Measurements from ENCODE around the gene CARD10.

Gene CARD10

GRCh38 chr22:37521236-37521739 lies 2.1 kb upstream of the CARD10 start:
- Histone ChIP-seq H3K4me1 (ENCODE audit: low read length) (no peaks in the 10 kb centered on the region), H3K27me3 (ENCODE audit: low read depth, low read length) (peaks cover 26% of the 10 kb centered on the region), H3K9ac (ENCODE audit: low read length) (no peak overlapping the region), H3K27ac (ENCODE audit: low read length) (no peak overlapping the region), H2AFZ (ENCODE audit: low read depth, low read length) (no peak overlapping the region), H4K20me1 (ENCODE audit: insufficient read depth, low read length) (no peaks in the 10 kb centered on the region), H3K4me2 (ENCODE audit: low read length) (no peak overlapping the region), H3K36me3 (replicated peaks; ENCODE audit: low read depth, low read length) (no peaks in the 10 kb centered on the region), H3K4me3 (ENCODE audit: low read length) (no peak overlapping the region), H3K9me3 (ENCODE audit: insufficient read depth, low read length) (no peaks in the 10 kb centered on the region), H3K79me2 (ENCODE audit: low read length) (no peaks in the 10 kb centered on the region)
- TF ChIP-seq EZH2phosphoT487 (IDR thresholded peaks at IDR 0.05; ENCODE audit: low read depth): no peak
- TF ChIP-seq CTCF (IDR thresholded peaks at IDR 0.05; ENCODE audit: low read depth, low read length): no peak

DNA sequence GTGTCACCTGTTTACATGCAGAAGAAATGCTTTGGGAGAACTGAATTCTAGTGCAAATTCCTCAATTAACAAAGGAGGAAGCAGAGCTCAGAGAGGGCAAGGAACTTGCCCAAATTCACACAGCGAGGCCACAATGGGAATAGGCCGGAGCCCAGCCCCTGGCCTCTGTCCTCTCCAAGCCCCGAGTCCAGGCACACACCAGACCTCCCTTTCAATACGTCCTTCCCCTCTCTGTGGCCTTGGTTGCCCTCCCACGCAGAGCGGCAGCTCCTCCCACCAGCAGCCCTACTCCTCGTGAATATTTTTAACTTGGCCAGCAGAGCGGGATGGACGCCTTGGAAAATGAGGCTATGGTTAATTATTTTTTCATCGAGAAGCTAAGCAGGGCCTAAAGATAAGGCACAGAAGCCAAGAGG lies 1.6 kb upstream of the CARD10 start:
- Histone ChIP-seq H3K36me3 (replicated peaks; ENCODE audit: low read depth, low read length) (no peaks in the 10 kb centered on the region), H3K79me2 (ENCODE audit: low read length) (no peaks in the 10 kb centered on the region), H3K27ac (ENCODE audit: low read length) (no peak overlapping the region), H4K20me1 (ENCODE audit: insufficient read depth, low read length) (no peaks in the 10 kb centered on the region), H3K4me2 (ENCODE audit: low read length) (no peak overlapping the region), H3K4me1 (ENCODE audit: low read length) (no peaks in the 10 kb centered on the region), H3K9ac (ENCODE audit: low read length) (no peak overlapping the region), H3K4me3 (ENCODE audit: low read length) (no peak overlapping the region), H2AFZ (ENCODE audit: low read depth, low read length) (no peak overlapping the region), H3K27me3 (ENCODE audit: low read depth, low read length) (peaks cover 26% of the 10 kb centered on the region), H3K9me3 (ENCODE audit: insufficient read depth, low read length) (no peaks in the 10 kb centered on the region)
- TF ChIP-seq CTCF (IDR thresholded peaks at IDR 0.05; ENCODE audit: low read depth, low read length) (no peak), EZH2phosphoT487 (IDR thresholded peaks at IDR 0.05; ENCODE audit: low read depth) (no peak)

- Histone ChIP-seq H3K4me2 (ENCODE audit: low read length) (no peak overlapping the region), H3K4me3 (ENCODE audit: low read length) (no peak overlapping the region)
- TF ChIP-seq CTCF (IDR thresholded peaks at IDR 0.05; ENCODE audit: low read depth, low read length): no peak
- TF ChIP-seq EZH2phosphoT487 (IDR thresholded peaks at IDR 0.05; ENCODE audit: low read depth): no peak
Measured at GRCh38 chr22:37518509-37519267, 527 bp downstream of the CARD10 start.

DNA sequence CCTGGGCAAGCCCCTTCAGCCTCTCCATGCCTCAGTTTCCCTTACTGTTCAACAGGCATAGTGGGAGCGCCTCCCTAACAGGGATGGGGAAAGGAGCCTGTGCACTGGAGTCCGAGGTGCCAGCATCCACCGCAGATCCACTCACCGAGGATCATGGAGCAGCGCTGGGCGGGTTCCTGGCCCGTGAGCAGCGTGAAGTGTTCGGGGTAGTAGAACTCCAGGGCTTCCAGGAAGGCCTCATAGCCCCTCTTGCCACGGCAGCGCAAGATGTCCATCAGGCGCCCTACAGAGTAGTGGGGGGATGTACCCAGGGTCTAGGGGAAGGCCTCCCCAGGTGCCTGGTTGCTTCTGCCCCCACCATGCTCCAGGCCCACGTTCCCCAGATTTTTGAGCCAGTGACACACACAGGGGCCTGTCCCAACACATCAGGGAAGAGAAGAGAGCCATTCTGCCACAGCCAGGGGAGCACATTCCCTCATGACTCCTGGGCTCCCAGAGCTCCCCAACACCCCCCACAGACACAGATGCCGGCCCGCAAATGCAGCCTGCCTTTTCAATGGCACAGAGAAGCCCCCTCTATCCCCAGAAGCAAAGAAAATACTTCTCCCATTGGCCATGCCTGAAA lies 1.3 kb downstream of the CARD10 start:
- no peaks in the 10 kb centered on the region for H4K20me1 ChIP-seq (ENCODE audit: insufficient read depth, low read length)
- no peaks in the 10 kb centered on the region for H3K4me1 ChIP-seq (ENCODE audit: low read length)
- peaks cover 20% of the 10 kb centered on the region for H3K27me3 ChIP-seq (ENCODE audit: low read depth, low read length)
- no peaks in the 10 kb centered on the region for H3K9me3 ChIP-seq (ENCODE audit: insufficient read depth, low read length)
- no peak overlapping the region for H3K4me3 ChIP-seq (ENCODE audit: low read length)
- H3K79me2 ChIP-seq (ENCODE audit: low read length): no peaks in the 10 kb centered on the region
- TF ChIP-seq CTCF (IDR thresholded peaks at IDR 0.05; ENCODE audit: low read depth, low read length): no peak
- no peak overlapping the region for H3K9ac ChIP-seq (ENCODE audit: low read length)
- H3K36me3 ChIP-seq (replicated peaks; ENCODE audit: low read depth, low read length): no peaks in the 10 kb centered on the region
- no peak overlapping the region for H2AFZ ChIP-seq (ENCODE audit: low read depth, low read length)
- no peak overlapping the region for H3K4me2 ChIP-seq (ENCODE audit: low read length)
- H3K27ac ChIP-seq (ENCODE audit: low read length): no peak overlapping the region

More at GRCh38 chr22:37518509-37519267, 527 bp downstream of the CARD10 start:
- H3K36me3 ChIP-seq (replicated peaks; ENCODE audit: low read depth, low read length): no peaks in the 10 kb centered on the region
- no peaks in the 10 kb centered on the region for H3K79me2 ChIP-seq (ENCODE audit: low read length)
- no peaks in the 10 kb centered on the region for H3K4me1 ChIP-seq (ENCODE audit: low read length)
- no peaks in the 10 kb centered on the region for H4K20me1 ChIP-seq (ENCODE audit: insufficient read depth, low read length)
- H3K9ac ChIP-seq (ENCODE audit: low read length): no peak overlapping the region
- H3K9me3 ChIP-seq (ENCODE audit: insufficient read depth, low read length): no peaks in the 10 kb centered on the region
- H3K27me3 ChIP-seq (ENCODE audit: low read depth, low read length): peaks cover 22% of the 10 kb centered on the region
- H2AFZ ChIP-seq (ENCODE audit: low read depth, low read length): no peak overlapping the region
- H3K27ac ChIP-seq (ENCODE audit: low read length): no peak overlapping the region
